ENCODE data around the gene RC3H1. TPM values are rescaled to one million over a fixed set of nuclear protein-coding genes. Genes with fewer than 3 reads are reported as not detected.

The RC3H1 gene
- total and polyA plus RNA-seq, 2 of the 8 experiments (the other 6 are each of a cell fraction or from before 2014, with no cell fraction given), result 7.4 to 32.2 TPM

DNA sequence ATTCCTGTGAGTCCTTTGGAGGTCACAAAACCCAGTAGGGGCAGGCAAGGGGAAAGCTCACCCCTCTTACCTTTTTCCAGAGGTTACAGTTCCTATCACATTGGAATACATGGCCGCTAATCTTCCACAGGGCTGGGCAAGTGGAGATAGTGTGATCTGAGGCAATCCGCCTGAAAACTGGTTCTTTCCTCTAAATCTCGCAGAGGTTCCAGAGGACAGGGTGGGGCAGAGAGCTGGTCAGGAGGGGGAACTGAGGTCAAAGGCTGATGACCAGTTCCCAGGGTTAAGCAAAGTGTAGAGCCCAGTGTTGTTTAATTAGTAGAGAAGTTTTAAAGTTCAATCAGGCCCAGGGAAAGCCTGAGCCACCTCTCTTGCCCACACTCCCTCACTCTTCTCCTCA is 105.0 kb downstream of the RC3H1 start, which contains the start of gene SERPINC1:
Gene SERPINC1 (minus strand): TSS at position 179 of the 400 bp plus-strand sequence. CDS start 68 bp downstream, at position 111.
- DNase-seq (ENCODE audit: low read depth in 1 of 2, low spot score in 2 of 2) (no peak), FAIRE-seq (no peak)
- H3K9me3 ChIP-seq (ENCODE audit: insufficient read depth in 2 of 2, low read depth in 1 of 2, low read length in 1 of 2), result no peaks in the 10 kb centered on the region
- no peak within 1 kb of the TSS for H3K9ac ChIP-seq (replicated peaks in 1 of 4; ENCODE audit: extremely low read depth in 1 of 4, low read depth in 3 of 4, low read length in 3 of 4)
- no peak within 1 kb of the TSS for H3K56ac ChIP-seq (replicated peaks; ENCODE audit: insufficient read length, low read depth, low read length)
- no peak within 1 kb of the TSS for H3K4me3 ChIP-seq (ENCODE audit: extremely low read depth in 1 of 4, insufficient read depth in 2 of 4, low read depth in 3 of 4, low read length in 4 of 4)
- H2BK15ac ChIP-seq (ENCODE audit: low read length), result no peak within 1 kb of the TSS
- no peaks in the 10 kb centered on the region for H3K27me3 ChIP-seq (replicated peaks in 1 of 4; ENCODE audit: control insufficient read depth in 3 of 4, extremely low read depth in 1 of 4, insufficient read depth in 3 of 4, low read length in 3 of 4)
- H3K79me1 ChIP-seq (ENCODE audit: low read depth, low read length), result no peaks in the 10 kb centered on the region
- H4K8ac ChIP-seq (ENCODE audit: extremely low read depth, insufficient read depth, low read length), result no peak within 1 kb of the TSS; the same call in 1 of the 2 replicates
- no peaks in the 10 kb centered on the region for H3K36me3 ChIP-seq (ENCODE audit: control insufficient read depth in 2 of 4, insufficient read depth in 4 of 4, low read length in 3 of 4)
- 90% methylated on average over 3 of the region's 3 CpGs; no CpG with 5 or more reads in 1 of the 2 experiments for WGBS, 2 experiments (ENCODE audit: extremely low coverage in 1 of 2, insufficient coverage in 1 of 2, insufficient read length in 1 of 2, insufficient replicate concordance in 2 of 2, low coverage in 1 of 2, low lambda C conversion rate in 2 of 2, missing lambda C conversion rate in 1 of 2)
- H4K20me1 ChIP-seq (replicated peaks in 1 of 2; ENCODE audit: control insufficient read depth in 1 of 2, insufficient read depth in 2 of 2, low read length in 2 of 2), result no peaks in the 10 kb centered on the region
- ChIA-PET CTCF (ENCODE audit: partially characterized antibody) (interaction anchor here (1.3 to 2.0 kb wide), 2 partner anchors 20 to 198 kb away, joined by 3 to 4 read pairs; no protein-coding TSS in a partner anchor), POLR2A (ENCODE audit: partially characterized antibody) (interaction anchor here (1.1 to 2.8 kb wide), 3 partner anchors 49 to 53 kb away, joined by 4 to 14 read pairs (median 14); partner anchors contain the start of genes GAS5 and ZBTB37)
- H3K23me2 ChIP-seq (ENCODE audit: low read depth, low read length), result no peaks in the 10 kb centered on the region
- no peaks in the 10 kb centered on the region; a peak in 1 of 7 replicates for H3K4me1 ChIP-seq (replicated peaks in 1 of 4; ENCODE audit: control insufficient read depth in 3 of 4, insufficient read depth in 4 of 4, low read length in 3 of 4)
- H2AK5ac ChIP-seq (ENCODE audit: low read depth, low read length), result no peak within 1 kb of the TSS
- no peak within 1 kb of the TSS for H3K14ac ChIP-seq (ENCODE audit: insufficient read length)
- H2BK5ac ChIP-seq (ENCODE audit: low read depth, low read length), result no peak within 1 kb of the TSS
- H2BK120ac ChIP-seq (replicated peaks; ENCODE audit: low read depth, low read length), result no peak within 1 kb of the TSS
- no peak within 1 kb of the TSS for H3K4me2 ChIP-seq (ENCODE audit: insufficient read depth in 1 of 2, low read depth in 2 of 2, low read length in 2 of 2)
- H4K5ac ChIP-seq (ENCODE audit: insufficient read length, low read depth, low read length), result no peak within 1 kb of the TSS
- no peak within 1 kb of the TSS for H2AFZ ChIP-seq (ENCODE audit: low read length)
- no peak within 1 kb of the TSS for H3K4ac ChIP-seq (replicated peaks; ENCODE audit: insufficient read length, low read depth, low read length)
- no peak within 1 kb of the TSS; the same call in 1 of the 2 replicates for H3K18ac ChIP-seq (ENCODE audit: extremely low read depth, low read length)
- H2BK12ac ChIP-seq (ENCODE audit: low read depth, low read length), result no peak within 1 kb of the TSS
- no peaks in the 10 kb centered on the region for H3K79me2 ChIP-seq (ENCODE audit: control insufficient read depth in 1 of 2, insufficient read depth in 2 of 2, low read length in 2 of 2)
- H3K23ac ChIP-seq (ENCODE audit: insufficient read length), result no peak within 1 kb of the TSS
- H3K27ac ChIP-seq (ENCODE audit: low read depth, low read length), result no peak within 1 kb of the TSS
- no peak within 1 kb of the TSS for H2BK20ac ChIP-seq (ENCODE audit: low read length)
- no peak within 1 kb of the TSS for H4K91ac ChIP-seq (replicated peaks; ENCODE audit: insufficient read length, low read length)
- TF ChIP-seq TAF1 (IDR thresholded peaks at IDR 0.05; ENCODE audit: low read depth, low read length) (no peak), POLR2AphosphoS5 (IDR thresholded peaks at IDR 0.05; ENCODE audit: low read depth, low read length) (no peak), RBBP5 (IDR thresholded peaks at IDR 0.05; ENCODE audit: borderline replicate concordance, low read depth, low read length) (no peak), RFX5 (IDR thresholded peaks at IDR 0.05; ENCODE audit: borderline replicate concordance, low read depth, low read length) (no peak), SIX5 (IDR thresholded peaks at IDR 0.05; ENCODE audit: low read depth, low read length) (no peak), CBX8 (IDR thresholded peaks at IDR 0.05; ENCODE audit: borderline replicate concordance, low read depth, low read length) (no peak), EGR1 (IDR thresholded peaks at IDR 0.05; ENCODE audit: borderline replicate concordance, low read depth, low read length) (no peak), TAF7 (optimal IDR thresholded peaks at IDR 0.05; ENCODE audit: borderline replicate concordance, low read depth, low read length) (no peak), BCL11A (IDR thresholded peaks at IDR 0.05; ENCODE audit: low read depth in 2 of 2, low read length in 2 of 2) (no peak), GABPA (IDR thresholded peaks at IDR 0.05; ENCODE audit: borderline replicate concordance, insufficient read depth, low read length) (no peak), RNF2 (IDR thresholded peaks at IDR 0.05; ENCODE audit: borderline replicate concordance, low read depth, low read length, missing control alignments, poor library complexity, severe bottlenecking) (no peak), CREB1 (IDR thresholded peaks at IDR 0.05) (no peak), NANOG (IDR thresholded peaks at IDR 0.05; ENCODE audit: insufficient read depth, low read depth, low read length, poor library complexity, severe bottlenecking) (no peak), KDM4A (IDR thresholded peaks at IDR 0.05; ENCODE audit: low read depth, low read length, severe bottlenecking) (no peak)

Measured in H1 (cell line).